NK-92 (cell line): ENCODE results near the gene SHANK2.

Experiments used
- DNase-seq: peaks from one replicate; lab custom pipeline; 2025; ENCODE audit not compliant: unreplicated experiment; lab: John Stamatoyannopoulos, UW

The SHANK2 gene

GRCh38 chr11:71222318-71223080 lies 29.9 kb downstream of the SHANK2 start:
- no peak for DNase-seq

- DNase-seq, result no peak
These were observed 30.6 kb downstream of the SHANK2 start for GRCh38 chr11:71221821-71222220.

GRCh38 chr11:71221201-71221600 lies 31.2 kb downstream of the SHANK2 start:
- no peak for DNase-seq

- DNase-seq, result no peak
These were observed 33.4 kb downstream of the SHANK2 start for GRCh38 chr11:71218789-71219499.

GRCh38 chr11:71215425-71215965 lies 36.9 kb downstream of the SHANK2 start:
- no peak for DNase-seq

- DNase-seq, result no peak
These were observed 37.6 kb downstream of the SHANK2 start for GRCh38 chr11:71214553-71215424.

- no peak for DNase-seq
These were observed 38.5 kb downstream of the SHANK2 start for GRCh38 chr11:71213696-71214552.

GRCh38 chr11:71212871-71213559 lies 39.4 kb downstream of the SHANK2 start:
- no peak for DNase-seq

GRCh38 chr11:71211631-71212030 lies 40.7 kb downstream of the SHANK2 start:
- DNase-seq, result no peak

GRCh38 chr11:71210861-71211260 lies 41.5 kb downstream of the SHANK2 start:
- no peak for DNase-seq

GRCh38 chr11:71209656-71210055 lies 42.7 kb downstream of the SHANK2 start:
- DNase-seq, result no peak

- DNase-seq, result no peak
These were observed 43.2 kb downstream of the SHANK2 start for GRCh38 chr11:71209181-71209580.

- no peak for DNase-seq
These were observed 44.2 kb downstream of the SHANK2 start for GRCh38 chr11:71208011-71208774.

GRCh38 chr11:71207563-71207962 lies 44.8 kb downstream of the SHANK2 start:
- DNase-seq, result no peak

GRCh38 chr11:71206186-71206585 lies 46.2 kb downstream of the SHANK2 start:
- no peak for DNase-seq

GRCh38 chr11:71204748-71205664 lies 47.4 kb downstream of the SHANK2 start:
- no peak for DNase-seq

- no peak for DNase-seq
These were observed 48.1 kb downstream of the SHANK2 start for GRCh38 chr11:71204294-71204693.

GRCh38 chr11:71203681-71204080 lies 48.7 kb downstream of the SHANK2 start:
- no peak for DNase-seq
